ENCODE measurements around the gene STK40.

The STK40 gene

DNA sequence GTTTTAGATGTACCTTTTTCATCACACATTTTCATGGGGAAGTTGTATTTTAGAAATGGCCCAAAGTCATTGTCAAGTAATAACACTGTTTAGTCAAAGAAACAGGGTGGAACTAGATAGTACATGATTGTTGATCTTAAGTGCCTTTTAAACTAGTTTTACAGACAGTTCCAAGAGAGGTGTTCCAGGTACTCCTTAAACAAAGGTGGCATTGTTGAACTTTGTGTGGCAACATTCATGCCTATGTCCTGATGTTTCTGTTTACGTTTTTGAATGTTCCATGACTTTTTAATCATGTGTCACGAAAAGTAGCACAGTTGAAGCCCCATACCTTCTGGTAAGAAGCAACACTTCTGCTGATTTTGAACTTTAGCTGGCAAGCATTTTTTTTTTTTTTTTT, 88.7 kb downstream of the STK40 start:
- Histone ChIP-seq H3K9me3 (ENCODE audit: control insufficient read depth, low read length) (no peaks in the 10 kb centered on the region), H3K79me2 (no peaks in the 10 kb centered on the region), H3K9ac (no peak overlapping the region), H3K36me3 (ENCODE audit: control insufficient read depth, insufficient read depth, low read length) (no peaks in the 10 kb centered on the region), H3K4me1 (no peaks in the 10 kb centered on the region), H3K4me3 (ENCODE audit: low read depth, low read length) (no peak overlapping the region), H2AFZ (no peak overlapping the region), H3K4me2 (ENCODE audit: low read length) (no peak overlapping the region), H3K27me3 (ENCODE audit: control insufficient read depth, insufficient read depth, low read length) (no peaks in the 10 kb centered on the region), H3K27ac (no peak overlapping the region)
- TF ChIP-seq, protein P1, sequence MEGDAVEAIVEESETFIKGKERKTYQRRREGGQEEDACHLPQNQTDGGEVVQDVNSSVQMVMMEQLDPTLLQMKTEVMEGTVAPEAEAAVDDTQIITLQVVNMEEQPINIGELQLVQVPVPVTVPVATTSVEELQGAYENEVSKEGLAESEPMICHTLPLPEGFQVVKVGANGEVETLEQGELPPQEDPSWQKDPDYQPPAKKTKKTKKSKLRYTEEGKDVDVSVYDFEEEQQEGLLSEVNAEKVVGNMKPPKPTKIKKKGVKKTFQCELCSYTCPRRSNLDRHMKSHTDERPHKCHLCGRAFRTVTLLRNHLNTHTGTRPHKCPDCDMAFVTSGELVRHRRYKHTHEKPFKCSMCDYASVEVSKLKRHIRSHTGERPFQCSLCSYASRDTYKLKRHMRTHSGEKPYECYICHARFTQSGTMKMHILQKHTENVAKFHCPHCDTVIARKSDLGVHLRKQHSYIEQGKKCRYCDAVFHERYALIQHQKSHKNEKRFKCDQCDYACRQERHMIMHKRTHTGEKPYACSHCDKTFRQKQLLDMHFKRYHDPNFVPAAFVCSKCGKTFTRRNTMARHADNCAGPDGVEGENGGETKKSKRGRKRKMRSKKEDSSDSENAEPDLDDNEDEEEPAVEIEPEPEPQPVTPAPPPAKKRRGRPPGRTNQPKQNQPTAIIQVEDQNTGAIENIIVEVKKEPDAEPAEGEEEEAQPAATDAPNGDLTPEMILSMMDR (IDR thresholded peaks at IDR 0.05), result no peak

DNA sequence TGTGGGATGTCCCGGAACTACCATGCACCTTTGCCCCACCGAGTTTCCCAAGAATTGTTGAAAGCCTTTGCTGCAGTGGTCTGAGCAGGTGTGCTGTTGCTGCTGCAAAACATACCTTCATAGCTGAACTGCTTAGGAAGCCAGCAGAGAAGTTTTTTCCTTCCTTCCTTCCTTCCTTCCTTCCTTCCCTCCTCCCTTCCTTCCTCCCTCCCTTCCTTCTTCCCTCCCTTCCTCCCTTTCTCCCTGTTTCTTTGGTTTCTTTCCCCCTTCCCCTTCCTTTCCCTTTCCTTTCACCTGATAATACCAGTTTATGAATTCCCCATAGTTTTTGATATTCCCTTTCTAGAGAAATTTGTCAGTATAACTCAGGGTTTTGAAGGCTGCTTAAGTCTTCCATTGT, 90.3 kb downstream of the STK40 start:
- Histone ChIP-seq H3K9ac (no peak overlapping the region), H3K27me3 (ENCODE audit: control insufficient read depth, insufficient read depth, low read length) (no peaks in the 10 kb centered on the region), H3K9me3 (ENCODE audit: control insufficient read depth, low read length) (no peaks in the 10 kb centered on the region), H3K36me3 (ENCODE audit: control insufficient read depth, insufficient read depth, low read length) (no peaks in the 10 kb centered on the region), H3K4me2 (ENCODE audit: low read length) (no peak overlapping the region), H3K27ac (no peak overlapping the region), H3K4me3 (ENCODE audit: low read depth, low read length) (no peak overlapping the region), H2AFZ (no peak overlapping the region), H3K4me1 (no peaks in the 10 kb centered on the region), H3K79me2 (no peaks in the 10 kb centered on the region)
- TF ChIP-seq, protein P1 (IDR thresholded peaks at IDR 0.05), result no peak
